HUES48 (cell line): ENCODE results near the gene MRPL36.
"Not testable (repeated sequence)": the region's sequence is repeated elsewhere in the genome, so short reads cannot be mapped to it uniquely, and the experiment has no call there.

Experiments
- H3K27ac ChIP-seq: one replicate; pipeline ENCODE4 v1.7.0; 2013; ENCODE audit warnings: low read depth, low read length, inconsistent platforms
- H3K27me3 ChIP-seq: 2 replicates; pipeline ENCODE4 v1.6.1; 2013; ENCODE audit warnings: mild to moderate bottlenecking, low read length; ENCODE audit not compliant: control insufficient read depth, insufficient read depth
- H3K36me3 ChIP-seq: 2 replicates; pipeline ENCODE4 v1.6.1; 2013; ENCODE audit warnings: low read length; ENCODE audit not compliant: control insufficient read depth, insufficient read depth
- H3K4me1 ChIP-seq: 2 replicates; pipeline ENCODE4 v1.6.1; 2013; ENCODE audit warnings: mild to moderate bottlenecking, low read length; ENCODE audit not compliant: control insufficient read depth, insufficient read depth
- H3K4me3 ChIP-seq: 2 replicates; pipeline ENCODE4 v1.5.1; 2013; ENCODE audit warnings: mild to moderate bottlenecking, low read depth, low read length
- H3K9ac ChIP-seq: 2 replicates; pipeline ENCODE4 v1.6.1; 2013; ENCODE audit warnings: mild to moderate bottlenecking, low read depth, low read length, moderate library complexity
- H3K9me3 ChIP-seq: 2 replicates; pipeline ENCODE4 v1.6.1; 2013; ENCODE audit warnings: low read length; ENCODE audit not compliant: control insufficient read depth, insufficient read depth

The MRPL36 gene

DNA sequence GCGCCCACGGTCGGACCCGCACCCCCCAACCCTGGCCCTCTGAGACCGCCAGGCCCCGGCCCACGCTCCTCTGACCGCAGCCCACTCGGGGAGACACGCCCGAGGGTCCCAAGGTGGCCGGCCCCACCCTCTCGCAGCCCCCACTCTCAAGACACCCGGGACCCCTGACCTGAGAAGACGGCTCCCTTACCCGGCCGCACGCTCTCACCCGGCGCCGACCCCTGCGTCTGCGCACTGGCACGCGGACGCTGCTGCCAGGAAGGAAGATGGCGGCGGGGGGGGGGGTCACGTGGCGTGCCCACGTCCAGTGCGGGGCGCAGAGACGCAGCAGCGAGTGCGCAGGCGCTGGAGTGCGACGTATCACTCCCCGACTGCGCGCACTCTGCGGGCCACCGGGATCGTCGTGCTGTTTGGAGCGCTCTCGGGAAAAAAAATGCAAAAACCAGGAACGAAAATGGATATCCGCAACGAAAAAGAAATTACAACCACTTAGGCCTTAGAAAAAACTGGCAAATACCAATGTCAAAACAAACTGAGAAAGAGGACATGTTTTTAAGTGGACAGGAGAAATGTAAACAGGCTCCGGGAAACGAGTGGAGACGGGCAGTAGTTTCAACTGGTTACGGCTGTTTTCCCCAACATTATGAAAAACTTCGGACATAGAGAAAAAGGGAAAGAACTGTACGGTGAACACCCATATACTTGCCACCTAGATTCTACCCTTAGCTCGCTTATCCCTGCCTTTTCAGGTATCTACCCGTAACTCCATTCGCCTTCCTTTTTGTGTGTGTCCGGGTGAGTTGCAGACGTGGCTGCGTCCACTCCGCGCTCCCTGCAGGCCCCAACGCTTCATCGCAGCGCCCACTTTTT is at the start of gene MRPL36:
Gene MRPL36 (minus strand): TSS at position 236 of the 870 bp plus-strand sequence. CDS start 902 bp downstream, outside the sequence.
- peaks cover 55% of the 10 kb centered on the region for H3K36me3 ChIP-seq
- H3K4me1 ChIP-seq = peaks cover 5% of the 10 kb centered on the region

DNA sequence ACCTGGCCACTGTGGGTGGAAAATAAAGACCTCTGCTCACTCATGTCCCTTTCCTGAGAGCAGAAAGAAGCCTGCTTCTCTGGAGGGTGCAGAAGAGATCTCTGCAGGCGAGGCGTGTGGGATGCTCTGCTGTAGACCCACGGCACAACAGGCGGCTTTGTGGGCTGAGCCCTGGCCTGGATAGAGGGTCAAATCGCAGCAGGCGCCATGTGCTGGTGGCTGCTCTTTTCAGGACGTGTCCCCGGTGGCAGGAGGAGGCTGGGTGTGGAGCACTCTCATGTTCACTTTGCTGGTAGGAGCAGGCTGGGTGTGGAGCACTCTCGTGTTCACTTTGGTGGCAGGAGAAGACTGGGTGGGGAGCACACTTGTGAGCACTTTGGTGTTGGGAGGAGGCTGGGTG is 48.0 kb upstream of the MRPL36 start:
- H3K9ac ChIP-seq = no peak overlapping the region
- H3K36me3 ChIP-seq = no peaks in the 10 kb centered on the region
- peaks cover 57% of the 10 kb centered on the region for H3K27me3 ChIP-seq
- no peaks in the 10 kb centered on the region for H3K9me3 ChIP-seq
- no peak overlapping the region for H3K27ac ChIP-seq
- H3K4me3 ChIP-seq = no peak overlapping the region
- H3K4me1 ChIP-seq = no peaks in the 10 kb centered on the region; the same call in 1 of the 2 replicates

More for the DNA sequence above, at the start of gene MRPL36:
- H3K4me3 ChIP-seq = peak within 1 kb of the TSS; percentile 100
- peak within 1 kb of the TSS; percentile 97 for H3K9ac ChIP-seq
- no peaks in the 10 kb centered on the region for H3K27me3 ChIP-seq
- H3K9me3 ChIP-seq = no peaks in the 10 kb centered on the region
- H3K27ac ChIP-seq = peak within 1 kb of the TSS; percentile 88

DNA sequence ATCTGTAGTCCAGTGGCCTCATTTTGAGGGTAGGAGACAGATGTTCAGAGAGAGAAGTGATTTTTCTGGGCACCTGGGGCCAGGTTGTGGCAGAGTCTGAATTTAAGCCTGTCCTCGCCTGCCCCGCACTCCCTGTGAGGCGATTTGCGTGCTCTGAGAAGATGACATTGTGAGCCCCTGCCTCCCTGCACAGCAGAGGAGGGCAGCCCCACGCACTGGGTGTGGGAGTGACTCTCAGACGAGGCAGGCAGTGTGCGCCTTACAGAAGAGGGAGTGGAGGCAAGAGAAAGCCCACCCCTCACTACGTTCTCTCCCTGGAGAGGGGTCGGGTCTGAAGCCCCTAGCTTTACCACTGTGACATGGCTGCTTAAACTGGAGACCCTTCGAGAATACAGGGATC is 47.4 kb upstream of the MRPL36 start:
- Histone ChIP-seq H3K9ac (no peak overlapping the region), H3K9me3 (no peaks in the 10 kb centered on the region), H3K27ac (no peak overlapping the region), H3K36me3 (no peaks in the 10 kb centered on the region), H3K4me3 (no peak overlapping the region), H3K4me1 (no peaks in the 10 kb centered on the region; the same call in 1 of the 2 replicates), H3K27me3 (peaks cover 52% of the 10 kb centered on the region)

DNA sequence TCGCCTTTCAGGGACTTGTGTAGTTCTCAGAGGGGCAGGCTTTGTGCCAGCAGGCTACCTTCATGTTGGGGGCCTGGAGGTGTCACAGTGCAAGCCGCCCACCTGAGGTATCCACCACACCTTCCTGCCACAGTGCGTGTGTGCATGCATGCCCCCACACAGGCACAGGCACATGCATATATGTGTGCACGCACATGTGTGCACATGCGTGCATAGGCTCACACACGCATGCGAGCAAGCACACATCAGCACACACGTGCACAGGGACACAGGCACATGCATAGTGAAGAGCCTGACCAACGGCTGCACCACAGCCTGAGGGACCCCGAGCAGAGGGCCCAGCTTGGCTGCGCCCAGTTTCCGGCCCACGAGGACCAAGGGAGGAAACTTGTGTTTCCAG is 46.9 kb upstream of the MRPL36 start:
- Histone ChIP-seq H3K27me3 (peaks cover 52% of the 10 kb centered on the region), H3K27ac (no peak overlapping the region), H3K9me3 (no peaks in the 10 kb centered on the region), H3K4me3 (no peak overlapping the region), H3K36me3 (no peaks in the 10 kb centered on the region), H3K9ac (no peak overlapping the region), H3K4me1 (no peaks in the 10 kb centered on the region; the same call in 1 of the 2 replicates)

DNA sequence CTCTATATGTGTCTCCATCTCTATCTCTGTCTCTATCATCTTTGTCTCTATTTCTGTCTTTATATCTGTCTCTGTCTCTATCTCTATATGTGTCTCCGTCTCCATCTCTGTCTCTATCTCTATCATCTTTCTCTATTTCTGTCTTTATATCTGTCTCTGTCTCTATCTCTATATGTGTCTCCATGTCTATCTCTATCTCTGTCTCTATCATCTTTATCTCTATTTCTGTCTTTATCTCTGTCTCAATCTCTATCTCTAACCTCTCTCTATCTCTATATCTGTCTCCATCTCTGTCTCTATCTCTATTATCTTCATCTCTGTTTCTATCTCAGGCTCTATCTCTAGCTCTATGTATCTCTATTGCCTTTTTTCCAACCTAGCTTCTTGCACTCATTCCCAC is 46.1 kb upstream of the MRPL36 start:
- Histone ChIP-seq H3K36me3 (no peaks in the 10 kb centered on the region), H3K4me1 (peaks cover 7% of the 10 kb centered on the region), H3K27ac (no peak overlapping the region), H3K9me3 (no peaks in the 10 kb centered on the region), H3K27me3 (peaks cover 43% of the 10 kb centered on the region), H3K9ac (no peak overlapping the region), H3K4me3 (no peak overlapping the region)

DNA sequence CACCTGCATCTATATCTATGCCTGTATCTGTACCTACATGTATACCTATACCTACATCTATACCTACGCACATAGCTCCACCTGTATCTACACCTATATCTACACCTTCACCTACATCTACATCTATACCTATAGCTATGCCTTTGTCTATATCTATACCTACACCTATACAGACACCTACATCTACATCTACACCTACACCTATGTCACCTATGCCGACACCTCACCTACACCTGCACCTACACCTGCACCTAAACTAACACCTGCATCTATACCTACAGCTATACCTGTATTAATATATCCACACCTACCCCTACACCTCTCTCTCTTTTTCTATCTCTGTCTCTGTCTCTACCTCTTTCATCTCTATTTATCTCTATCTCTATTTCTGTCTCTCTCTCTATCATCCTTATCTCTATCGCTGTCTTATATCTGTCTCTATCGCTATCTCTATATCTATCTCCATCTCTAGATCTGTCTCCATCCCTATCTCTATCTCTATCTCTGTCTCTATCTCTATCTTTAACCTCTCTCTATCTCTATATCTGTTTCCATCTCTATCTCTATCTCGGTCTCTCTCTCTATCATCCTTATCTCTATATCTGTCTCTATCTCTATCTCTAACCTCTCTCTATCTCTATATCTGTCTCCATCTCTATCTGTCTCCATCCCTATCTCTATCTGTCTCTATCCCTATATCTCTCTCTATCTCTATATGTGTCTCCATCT is 45.2 kb upstream of the MRPL36 start:
- peaks cover 35% of the 10 kb centered on the region for H3K27me3 ChIP-seq
- peaks cover 7% of the 10 kb centered on the region for H3K4me1 ChIP-seq
- no peak overlapping the region for H3K9ac ChIP-seq
- no peak overlapping the region for H3K27ac ChIP-seq
- H3K4me3 ChIP-seq = no peak overlapping the region
- H3K36me3 ChIP-seq = no peaks in the 10 kb centered on the region
- no peaks in the 10 kb centered on the region for H3K9me3 ChIP-seq

DNA sequence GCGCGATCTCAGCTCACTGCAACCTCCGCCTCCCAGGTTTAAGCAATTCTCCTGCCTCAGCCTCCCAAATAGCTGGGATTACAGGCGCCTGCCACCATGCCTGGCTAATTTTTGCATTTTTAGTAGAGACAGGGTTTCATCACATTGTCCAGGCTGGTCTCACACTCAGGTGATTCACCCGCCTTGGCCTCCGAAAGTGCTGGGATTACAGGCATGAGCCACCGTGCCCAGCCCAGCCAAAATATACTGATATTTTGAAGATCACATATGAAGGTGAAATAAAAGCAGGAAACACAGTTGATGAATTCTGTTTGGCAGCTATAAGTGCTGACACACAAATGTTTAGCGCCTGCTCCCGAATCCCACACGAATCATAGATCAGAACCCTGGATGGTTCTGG is 44.1 kb upstream of the MRPL36 start:
- H3K9ac ChIP-seq, H3K27ac ChIP-seq, H3K9me3 ChIP-seq, H3K4me3 ChIP-seq, H3K36me3 ChIP-seq, H3K4me1 ChIP-seq: not testable (repeated sequence)
- peaks cover 24% of the 10 kb centered on the region for H3K27me3 ChIP-seq

DNA sequence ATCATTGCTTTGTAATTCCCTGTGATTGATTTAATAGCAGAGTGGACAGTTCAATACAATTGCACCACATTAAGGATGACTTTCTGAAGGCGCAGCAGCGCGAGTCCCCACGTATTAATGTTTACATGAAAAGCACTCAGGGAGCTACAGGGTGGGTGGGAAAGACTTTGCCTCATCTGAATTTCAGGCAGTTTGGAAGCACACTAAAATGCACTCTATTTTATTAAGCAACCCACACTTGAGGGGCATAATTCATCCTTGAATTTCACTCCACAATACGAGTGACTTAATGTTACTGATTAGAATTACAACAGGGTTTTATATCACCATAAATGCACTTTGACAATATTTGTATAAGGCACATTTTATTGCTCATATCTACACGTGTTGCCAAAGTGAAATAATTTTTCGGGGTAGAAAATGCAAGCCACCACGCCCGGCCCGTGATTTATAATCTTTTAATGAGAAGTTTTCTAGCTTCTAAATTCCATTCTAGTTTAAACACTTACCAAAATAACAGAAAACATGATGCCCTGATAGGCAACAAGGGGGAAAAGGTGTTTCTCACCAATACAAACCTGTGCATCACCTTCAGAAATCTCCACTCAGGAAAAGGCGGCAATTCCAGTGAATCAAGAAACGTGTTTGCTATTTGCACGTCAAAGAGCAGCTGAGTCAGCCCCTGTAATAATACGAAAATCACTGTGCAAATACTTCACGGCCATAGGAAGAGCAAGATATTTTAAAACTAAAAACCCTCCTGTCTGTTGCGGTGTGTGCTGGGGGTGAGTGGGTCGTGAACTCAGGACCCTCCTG is 42.6 kb upstream of the MRPL36 start:
- Histone ChIP-seq H3K4me3 (no peak overlapping the region), H3K36me3 (no peaks in the 10 kb centered on the region), H3K27ac (no peak overlapping the region), H3K9ac (no peak overlapping the region), H3K4me1 (peaks cover 7% of the 10 kb centered on the region), H3K9me3 (no peaks in the 10 kb centered on the region), H3K27me3 (peaks cover 13% of the 10 kb centered on the region)

DNA sequence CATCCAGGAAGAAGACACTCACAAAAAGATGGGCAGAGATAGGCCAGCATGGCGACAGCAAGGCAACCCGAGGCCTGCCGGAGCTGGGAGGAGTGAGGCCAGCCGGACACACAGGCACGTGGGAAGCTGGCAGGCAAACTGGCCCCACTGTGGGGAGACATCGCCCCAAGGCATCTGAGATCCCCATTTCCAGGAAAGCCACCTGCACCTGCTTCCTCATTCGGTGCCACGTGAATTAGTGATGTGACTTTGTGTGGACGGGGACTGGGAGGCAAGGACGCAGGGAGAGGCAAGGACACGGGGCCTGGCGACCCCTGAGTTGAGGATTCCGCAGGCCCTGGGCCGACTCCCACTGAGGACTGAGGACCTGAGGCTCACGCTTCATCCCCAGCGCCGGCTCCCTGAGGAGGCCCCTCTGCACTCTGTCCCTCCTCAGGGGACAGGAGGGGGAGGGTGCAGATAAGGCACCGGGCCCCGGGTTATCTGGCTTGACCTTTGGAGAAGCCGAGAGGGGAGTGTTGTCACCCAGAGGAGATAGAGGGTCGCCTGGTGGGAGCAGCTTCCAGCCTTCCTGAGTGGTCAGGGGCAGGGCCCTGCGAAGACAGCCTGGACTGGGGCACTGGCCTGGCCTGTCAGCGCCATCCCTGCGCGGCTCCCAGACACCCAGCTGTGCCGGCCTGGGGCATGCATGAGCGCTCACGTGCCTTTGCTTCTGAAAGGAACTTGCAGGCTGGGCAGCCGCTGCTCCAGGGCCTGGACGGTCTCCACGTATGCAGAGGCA is 41.3 kb upstream of the MRPL36 start:
- H3K27me3 ChIP-seq = peaks cover 7% of the 10 kb centered on the region; the same call in 1 of the 2 replicates
- no peak overlapping the region for H3K4me3 ChIP-seq
- H3K9ac ChIP-seq = no peak overlapping the region
- H3K36me3 ChIP-seq = no peaks in the 10 kb centered on the region
- peaks cover 7% of the 10 kb centered on the region for H3K4me1 ChIP-seq
- no peaks in the 10 kb centered on the region for H3K9me3 ChIP-seq
- H3K27ac ChIP-seq = no peak overlapping the region

DNA sequence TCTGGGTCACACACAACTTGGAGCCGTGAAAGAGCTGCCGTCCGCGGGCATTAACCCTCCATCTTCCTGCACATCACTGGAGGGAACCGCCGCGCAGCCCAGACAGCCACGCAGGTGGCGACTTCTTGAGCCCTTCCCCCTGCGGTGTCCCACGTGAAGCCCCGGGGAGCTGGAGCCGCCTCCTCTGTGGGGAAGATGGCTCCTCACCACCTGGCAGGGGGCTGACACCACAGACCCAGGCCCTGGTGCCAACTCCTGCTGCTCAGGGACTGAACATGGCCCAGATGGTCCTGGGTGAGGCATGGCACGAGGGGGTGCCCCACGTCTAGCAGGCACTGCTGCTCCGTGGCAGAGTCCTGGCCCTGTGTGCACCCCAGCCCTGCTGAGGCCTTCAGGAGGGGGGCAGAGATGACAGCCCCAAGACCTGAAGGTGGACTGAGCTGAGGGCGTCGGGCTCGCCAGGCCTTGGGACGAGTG is 40.5 kb upstream of the MRPL36 start:
- Histone ChIP-seq H3K9ac (no peak overlapping the region), H3K4me3 (no peak overlapping the region), H3K4me1 (peaks cover 7% of the 10 kb centered on the region), H3K36me3 (no peaks in the 10 kb centered on the region), H3K27me3 (peaks cover 7% of the 10 kb centered on the region; the same call in 1 of the 2 replicates), H3K9me3 (no peaks in the 10 kb centered on the region), H3K27ac (no peak overlapping the region)
